GM23248 (cell line): ENCODE measurements around the gene TMEM30A. TPM values are rescaled to one million over a fixed set of nuclear protein-coding genes. Genes with fewer than 3 reads are reported as not detected.

ENCODE experiments used
- DNase-seq: peaks from one replicate; pipeline ENCODE4 v3.0.0-alpha.2; 2015
- H2AFZ ChIP-seq: fragments of 200-600 bp; sonication (generic); 2 replicates; pipeline ENCODE4 v1.6.1; 2016; ENCODE audit warnings: antibody characterized with exemption
- H3F3A ChIP-seq: fragments of 200-600 bp; sonication (generic); 2 replicates; pipeline ENCODE4 v1.6.1; 2016; ENCODE audit warnings: mild to moderate bottlenecking, antibody characterized with exemption, mixed run types; ENCODE audit not compliant: insufficient read depth
- H3K27ac ChIP-seq: fragments of 200-600 bp; sonication (generic); 2 replicates; pipeline ENCODE4 v1.5.1; 2016; ENCODE audit warnings: mild to moderate bottlenecking
- H3K27me3 ChIP-seq: fragments of 200-600 bp; sonication (generic); replicated peaks from 2 replicates; pipeline ENCODE4 v1.6.1; 2016; ENCODE audit warnings: mild to moderate bottlenecking; ENCODE audit not compliant: insufficient read depth
- H3K36me3 ChIP-seq: fragments of 200-600 bp; sonication (generic); 2 replicates; pipeline ENCODE4 v1.6.1; 2016; ENCODE audit warnings: low read depth, mild to moderate bottlenecking
- H3K4me1 ChIP-seq: fragments of 200-600 bp; sonication (generic); 2 replicates; pipeline ENCODE4 v1.6.1; 2016; ENCODE audit warnings: mild to moderate bottlenecking; ENCODE audit not compliant: insufficient read depth
- H3K4me2 ChIP-seq: fragments of 200-600 bp; sonication (generic); one replicate; pipeline ENCODE4 v1.6.1; 2016; ENCODE audit warnings: mild to moderate bottlenecking; ENCODE audit not compliant: unreplicated experiment
- H3K4me3 ChIP-seq: fragments of 200-600 bp; sonication (generic); 2 replicates; pipeline ENCODE4 v1.5.1; 2016; ENCODE audit warnings: mild to moderate bottlenecking
- H3K79me2 ChIP-seq: fragments of 200-600 bp; sonication (generic); 2 replicates; pipeline ENCODE4 v1.6.1; 2016; ENCODE audit warnings: mild to moderate bottlenecking; ENCODE audit not compliant: insufficient read depth
- H3K9ac ChIP-seq: fragments of 200-600 bp; sonication (generic); 2 replicates; pipeline ENCODE4 v1.6.1; 2016; ENCODE audit warnings: mild to moderate bottlenecking
- H3K9me2 ChIP-seq: fragments of 200-600 bp; sonication (generic); 2 replicates; pipeline ENCODE4 v1.6.1; 2016; ENCODE audit warnings: mixed run types, mild to moderate bottlenecking, moderate library complexity; ENCODE audit not compliant: insufficient read depth
- H3K9me3 ChIP-seq: fragments of 200-600 bp; sonication (generic); one replicate; pipeline ENCODE4 v1.6.1; 2017; ENCODE audit warnings: low read depth
- H4K20me1 ChIP-seq: fragments of 200-600 bp; sonication (generic); 2 replicates; pipeline ENCODE4 v1.6.0; 2016; ENCODE audit not compliant: insufficient read depth
- EZH2 ChIP-seq: fragments of 200-600 bp; sonication (generic); IDR thresholded peaks from 2 replicates; pipeline ENCODE4 v1.6.1; 2018; ENCODE audit warnings: antibody characterized with exemption, mild to moderate bottlenecking; ENCODE audit not compliant: insufficient read depth, poor library complexity, severe bottlenecking
- EZH2phosphoT487 ChIP-seq: fragments of 200-600 bp; sonication (generic); IDR thresholded peaks from 2 replicates; pipeline ENCODE4 v1.6.1; 2018; ENCODE audit warnings: antibody characterized with exemption, moderate library complexity, mild to moderate bottlenecking, low read depth; ENCODE audit not compliant: insufficient read depth
- WGBS, 2 experiments: methylation state at CpG; one replicate each; pipeline ENCODE4 v1.1.6; 2015 to 2017; ENCODE audit warnings: low lambda C conversion rate in 2 of 2, low coverage in 1 of 2; ENCODE audit errors: missing lambda C conversion rate in 2 of 2; 5-methylcytosine and 5-hydroxymethylcytosine counted together
- in situ Hi-C: fragments of 300-500 bp; cut with MboI; formaldehyde crosslinking; loops from 2 replicates; pipeline ENCODE4 v1.15.0; 2020
- polyA plus RNA-seq: library from polyadenylated mRNA; unstranded; fragments of >200 nt; fragmentation: Nextera tagmentation; extraction: Ambion mirVana; gene quantifications from 2 replicates; pipeline ENCODE4 v1.2.1, GENCODE V29; 2016
- total RNA-seq: library from RNA; depleted of rRNA; stranded (reverse); fragments of >200 nt; shearing (Covaris generic); gene quantifications from 2 replicates; pipeline ENCODE4 v1.2.3, GENCODE V29; 2014

TMEM30A gene
- total and polyA plus RNA-seq, 2 experiments from 2014 or later, result 125 to 152 TPM

- H3K4me2 ChIP-seq, result no peak overlapping the region
- H3K4me1 ChIP-seq, result peaks cover 11% of the 10 kb centered on the region
- no peak for TF ChIP-seq EZH2
- TF ChIP-seq EZH2phosphoT487, result no peak
- H3K79me2 ChIP-seq, result peaks cover 91% of the 10 kb centered on the region
- in situ Hi-C loops, result no loop called here
- H3K36me3 ChIP-seq, result peaks cover 36% of the 10 kb centered on the region
- peaks cover 6% of the 10 kb centered on the region; the same call in 1 of the 2 replicates for H3F3A ChIP-seq
- H3K9me2 ChIP-seq, result no peaks in the 10 kb centered on the region
- 88% methylated on average over 4 of the region's 4 CpGs for WGBS, 2 experiments
- H2AFZ ChIP-seq, result no peak overlapping the region
- peaks cover 10% of the 10 kb centered on the region; the same call in 1 of the 2 replicates for H4K20me1 ChIP-seq
- no peak overlapping the region for H3K27ac ChIP-seq
- no peaks in the 10 kb centered on the region for H3K27me3 ChIP-seq
- H3K9ac ChIP-seq, result no peak overlapping the region; the same call in 1 of the 2 replicates
- no peaks in the 10 kb centered on the region for H3K9me3 ChIP-seq
- DNase-seq, result no peak
- no peak overlapping the region for H3K4me3 ChIP-seq
These were observed 21.7 kb downstream of the TMEM30A start for GRCh38 chr6:75262716-75263400.

GRCh38 chr6:75261299-75261698, 23.3 kb downstream of the TMEM30A start:
- DNase-seq, result no peak
- WGBS, 2 experiments, result 100% methylated on average over 1 of the region's 1 CpG

GRCh38 chr6:75257343-75258087, 27.1 kb downstream of the TMEM30A start:
- no peaks in the 10 kb centered on the region for H4K20me1 ChIP-seq
- TF ChIP-seq EZH2 (no peak), EZH2phosphoT487 (no peak)
- no peaks in the 10 kb centered on the region for H3F3A ChIP-seq
- no peak overlapping the region for H2AFZ ChIP-seq
- in situ Hi-C loops, result no loop called here
- H3K27ac ChIP-seq, result no peak overlapping the region
- H3K4me1 ChIP-seq, result no peaks in the 10 kb centered on the region
- no peaks in the 10 kb centered on the region for H3K9me2 ChIP-seq
- no peaks in the 10 kb centered on the region for H3K9me3 ChIP-seq
- no peak for DNase-seq
- H3K4me3 ChIP-seq, result no peak overlapping the region
- peaks cover 48% of the 10 kb centered on the region for H3K36me3 ChIP-seq
- no peaks in the 10 kb centered on the region for H3K27me3 ChIP-seq
- H3K4me2 ChIP-seq, result no peak overlapping the region
- H3K9ac ChIP-seq, result no peak overlapping the region
- WGBS, 2 experiments, result 97 to 100% methylated on average over 1 of the region's 1 CpG
- H3K79me2 ChIP-seq, result peaks cover 41% of the 10 kb centered on the region

More at GRCh38 chr6:75261299-75261698, 23.3 kb downstream of the TMEM30A start:
- Histone ChIP-seq H2AFZ (no peak overlapping the region), H3K27ac (no peak overlapping the region), H3K9me3 (no peaks in the 10 kb centered on the region), H4K20me1 (peaks cover under 1% of the 10 kb centered on the region; the same call in 1 of the 2 replicates), H3K4me2 (no peak overlapping the region), H3K27me3 (no peaks in the 10 kb centered on the region), H3K79me2 (peaks cover 78% of the 10 kb centered on the region), H3K4me3 (no peak overlapping the region), H3K9me2 (no peaks in the 10 kb centered on the region), H3K4me1 (no peaks in the 10 kb centered on the region), H3K9ac (no peak overlapping the region), H3K36me3 (peaks cover 36% of the 10 kb centered on the region), H3F3A (no peaks in the 10 kb centered on the region)
- no peak for TF ChIP-seq EZH2phosphoT487
- TF ChIP-seq EZH2, result no peak
- in situ Hi-C loops, result no loop called here

GRCh38 chr6:75250552-75250951, 34.0 kb downstream of the TMEM30A start:
- Histone ChIP-seq H3F3A (peaks cover 10% of the 10 kb centered on the region; the same call in 1 of the 2 replicates), H3K4me3 (no peak overlapping the region), H3K4me1 (no peaks in the 10 kb centered on the region), H3K36me3 (peaks cover 15% of the 10 kb centered on the region), H3K79me2 (no peaks in the 10 kb centered on the region), H3K4me2 (no peak overlapping the region), H3K27ac (no peak overlapping the region), H3K9me3 (no peaks in the 10 kb centered on the region), H4K20me1 (no peaks in the 10 kb centered on the region), H3K27me3 (no peaks in the 10 kb centered on the region), H3K9ac (no peak overlapping the region), H3K9me2 (no peaks in the 10 kb centered on the region), H2AFZ (no peak overlapping the region)
- DNase-seq, result no peak
- TF ChIP-seq EZH2phosphoT487 (no peak), EZH2 (no peak)
- in situ Hi-C loops, result no loop called here
- WGBS, 2 experiments, result 100% methylated on average over 2 of the region's 2 CpGs
